UCSD-AML1 (cell line): Measurements from ENCODE around the gene DHX58.
A peak's percentile ranks its signal among the peaks of the same experiment; 100 is the strongest.
"Not testable (repeated sequence)": the region's sequence is repeated elsewhere in the genome, so short reads cannot be mapped to it uniquely, and the experiment has no call there.

ENCODE experiments used
- DNase-seq: peaks from one replicate; lab custom pipeline; 2025; ENCODE audit not compliant: unreplicated experiment; lab: John Stamatoyannopoulos, UW

The DHX58 gene

GRCh38 chr17:42112552-42113176, at the start of gene DHX58:
TSS of gene DHX58 (minus strand) at chr17:42112714. CDS start at chr17:42111892, 822 bp downstream.
- peak; percentile 72 for DNase-seq

GRCh38 chr17:42160531-42160910, 48.0 kb upstream of the DHX58 start:
- DNase-seq, result no peak

GRCh38 chr17:42159796-42160530, 47.4 kb upstream of the DHX58 start:
- no peak for DNase-seq

- no peak for DNase-seq
Measured at GRCh38 chr17:42155614-42156045, 43.1 kb upstream of the DHX58 start.

- DNase-seq, result peak; percentile 30
Measured at GRCh38 chr17:42153919-42154742, 41.6 kb upstream of the DHX58 start.

GRCh38 chr17:42146911-42147607, 34.5 kb upstream of the DHX58 start:
- no peak for DNase-seq

GRCh38 chr17:42143138-42143537, 30.6 kb upstream of the DHX58 start:
- not testable (repeated sequence) for DNase-seq

GRCh38 chr17:42142371-42142896, 29.9 kb upstream of the DHX58 start:
- peak; percentile 22 for DNase-seq

- no peak for DNase-seq
Measured at GRCh38 chr17:42141382-42141781, 28.9 kb upstream of the DHX58 start.

- DNase-seq, result not testable (repeated sequence)
Measured at GRCh38 chr17:42140690-42141089, 28.2 kb upstream of the DHX58 start.

- no peak for DNase-seq
Measured at GRCh38 chr17:42138749-42139492, 26.4 kb upstream of the DHX58 start.

GRCh38 chr17:42136654-42137051, 24.1 kb upstream of the DHX58 start:
- no peak for DNase-seq

- DNase-seq, result no peak
Measured at GRCh38 chr17:42135664-42136653, 23.4 kb upstream of the DHX58 start.

- DNase-seq, result no peak
Measured at GRCh38 chr17:42135151-42135550, 22.6 kb upstream of the DHX58 start.

GRCh38 chr17:42133461-42134041, 21.0 kb upstream of the DHX58 start:
- DNase-seq, result no peak

GRCh38 chr17:42132941-42133340, 20.4 kb upstream of the DHX58 start:
- peak; percentile 80 for DNase-seq

GRCh38 chr17:42131981-42132432, 19.5 kb upstream of the DHX58 start:
- DNase-seq, result no peak

GRCh38 chr17:42131232-42131631, 18.7 kb upstream of the DHX58 start:
- DNase-seq, result no peak
